IPS DF 19.7 (cell line): Measurements from ENCODE around the gene TEX52.

Experiments used
- DNase-seq: peaks from one replicate; pipeline ENCODE4 v3.0.0-alpha.2; 2013; ENCODE audit warnings: low read depth, low spot score

Gene TEX52

GRCh38 chr12:2832550-2833127 is 24.2 kb downstream of the TEX52 start:
- DNase-seq = no peak

- no peak for DNase-seq
These were observed 27.6 kb downstream of the TEX52 start for GRCh38 chr12:2829275-2829674.

- DNase-seq = no peak
These were observed 29.9 kb downstream of the TEX52 start for GRCh38 chr12:2826721-2827515.

GRCh38 chr12:2826036-2826435 is 30.8 kb downstream of the TEX52 start:
- no peak for DNase-seq

- DNase-seq = no peak
These were observed 31.7 kb downstream of the TEX52 start for GRCh38 chr12:2825132-2825531.

GRCh38 chr12:2824541-2824940 is 32.3 kb downstream of the TEX52 start:
- DNase-seq = no peak

GRCh38 chr12:2823483-2823882 is 33.4 kb downstream of the TEX52 start:
- no peak for DNase-seq

- no peak for DNase-seq
These were observed 36.4 kb downstream of the TEX52 start for GRCh38 chr12:2820432-2820831.

GRCh38 chr12:2819810-2820209 is 37.0 kb downstream of the TEX52 start:
- no peak for DNase-seq

GRCh38 chr12:2813214-2814185 is 43.3 kb downstream of the TEX52 start:
- no peak for DNase-seq

- DNase-seq = peak; percentile 99
These were observed 44.3 kb downstream of the TEX52 start, which contains the start of gene ITFG2 for GRCh38 chr12:2812290-2813213. Gene ITFG2, plus strand, starts transcription at chr12:2812668. Its CDS starts 93 bp downstream, at chr12:2812761.

- DNase-seq = no peak
These were observed 45.0 kb downstream of the TEX52 start for GRCh38 chr12:2811801-2812200.

- no peak for DNase-seq
These were observed 50.1 kb downstream of the TEX52 start for GRCh38 chr12:2806700-2807099.

GRCh38 chr12:2805143-2805520 is 51.7 kb downstream of the TEX52 start:
- no peak for DNase-seq

GRCh38 chr12:2804393-2805142 is 52.3 kb downstream of the TEX52 start:
- no peak for DNase-seq

- DNase-seq = no peak
These were observed 53.0 kb downstream of the TEX52 start for GRCh38 chr12:2803635-2804392.

GRCh38 chr12:2801044-2801783 is 55.6 kb downstream of the TEX52 start:
- no peak for DNase-seq

GRCh38 chr12:2800046-2800570 is 56.7 kb downstream of the TEX52 start:
- DNase-seq = no peak
